Neuronal stem cell (in vitro differentiated cells): ENCODE results near the gene CDH20.

Source experiments
- DNase-seq: peaks from one replicate; pipeline ENCODE4 v3.0.0-alpha.2; 2013; ENCODE audit warnings: low spot score
- H2AFZ ChIP-seq: one replicate; pipeline ENCODE4 v1.6.1; 2013; ENCODE audit warnings: mild to moderate bottlenecking, low read length, inconsistent platforms
- H2AK5ac ChIP-seq: 2 replicates; pipeline ENCODE4 v1.6.1; 2013; ENCODE audit warnings: low read depth, mild to moderate bottlenecking, inconsistent platforms, low read length, moderate library complexity, mixed read lengths
- H2BK120ac ChIP-seq: 2 replicates; pipeline ENCODE4 v1.6.1; 2013; ENCODE audit warnings: low read depth, mild to moderate bottlenecking, inconsistent platforms, low read length, moderate library complexity, mixed read lengths
- H2BK12ac ChIP-seq: one replicate; pipeline ENCODE4 v1.6.1; 2013; ENCODE audit warnings: low read length, inconsistent platforms
- H2BK15ac ChIP-seq: 2 replicates; pipeline ENCODE4 v1.6.1; 2013; ENCODE audit warnings: mild to moderate bottlenecking, low read length, inconsistent platforms, mixed read lengths
- H2BK5ac ChIP-seq: one replicate; pipeline ENCODE4 v1.6.1; 2013; ENCODE audit warnings: inconsistent platforms, mild to moderate bottlenecking, low read length, moderate library complexity
- H3K14ac ChIP-seq: one replicate; pipeline ENCODE4 v1.6.1; 2013; ENCODE audit warnings: low read length, inconsistent platforms
- H3K18ac ChIP-seq: 2 replicates; pipeline ENCODE4 v1.6.1; 2013; ENCODE audit warnings: low read length, inconsistent platforms
- H3K23ac ChIP-seq: 2 replicates; pipeline ENCODE4 v1.6.1; 2013; ENCODE audit warnings: low read depth, mild to moderate bottlenecking, mixed read lengths, low read length, inconsistent platforms; ENCODE audit not compliant: poor library complexity
- H3K27ac ChIP-seq: replicated peaks from 3 replicates; pipeline ENCODE4 v1.5.1; 2013; ENCODE audit warnings: low read length, inconsistent platforms
- H3K27me3 ChIP-seq, 3 experiments: 2 replicates each; pipeline ENCODE4 v1.6.1; 2013; ENCODE audit warnings: low read length in 3 of 3, mild to moderate bottlenecking in 2 of 3, inconsistent platforms in 1 of 3, low read depth in 1 of 3, mixed read lengths in 1 of 3, moderate library complexity in 1 of 3; ENCODE audit not compliant: control insufficient read depth in 3 of 3, insufficient read depth in 3 of 3
- H3K36me3 ChIP-seq, 2 donors: replicated peaks in 1 of 2; 2 replicates each; pipeline ENCODE4 v1.6.1; 2013; ENCODE audit warnings: low read length in 2 of 2; ENCODE audit not compliant: control insufficient read depth in 2 of 2, insufficient read depth in 2 of 2
- H3K4ac ChIP-seq: 2 replicates; pipeline ENCODE4 v1.6.1; 2013; ENCODE audit warnings: inconsistent platforms, mild to moderate bottlenecking, low read length, moderate library complexity
- H3K4me1 ChIP-seq, 2 donors: 1 replicate in 1 of 2; 2 replicates in 1 of 2; pipeline ENCODE4 v1.6.1; 2013; ENCODE audit warnings: low read length in 2 of 2, low read depth in 1 of 2; ENCODE audit not compliant: control insufficient read depth in 2 of 2, insufficient read depth in 1 of 2
- H3K4me2 ChIP-seq: one replicate; pipeline ENCODE4 v1.6.1; 2013; ENCODE audit warnings: mild to moderate bottlenecking, low read length, inconsistent platforms; ENCODE audit not compliant: insufficient read depth, poor library complexity, severe bottlenecking
- H3K4me3 ChIP-seq, 2 donors: 2 replicates each; pipeline ENCODE4 v1.5.1; 2013; ENCODE audit warnings: low read length in 2 of 2, mild to moderate bottlenecking in 2 of 2, inconsistent platforms in 1 of 2, moderate library complexity in 1 of 2
- H3K79me1 ChIP-seq: one replicate; pipeline ENCODE4 v1.6.1; 2013; ENCODE audit warnings: low read depth, mild to moderate bottlenecking, inconsistent platforms, low read length, moderate library complexity
- H3K9ac ChIP-seq: one replicate; pipeline ENCODE4 v1.6.1; 2013; ENCODE audit warnings: mild to moderate bottlenecking, low read depth, low read length, inconsistent platforms; ENCODE audit not compliant: poor library complexity
- H3K9me3 ChIP-seq, 2 donors: replicated peaks in 1 of 2; 2 replicates each; pipeline versions ENCODE3 to v1.6.1; 2013; ENCODE audit warnings: low read length in 2 of 2, mild to moderate bottlenecking in 2 of 2, inconsistent platforms in 1 of 2, low read depth in 1 of 2, mixed read lengths in 1 of 2, moderate library complexity in 1 of 2; ENCODE audit not compliant: control insufficient read depth in 2 of 2, insufficient read depth in 1 of 2
- H4K8ac ChIP-seq: one replicate; pipeline ENCODE4 v1.6.1; 2013; ENCODE audit warnings: low read depth, mild to moderate bottlenecking, inconsistent platforms, low read length, moderate library complexity
- H4K91ac ChIP-seq: one replicate; pipeline ENCODE4 v1.6.1; 2013; ENCODE audit warnings: low read length, low read depth, mild to moderate bottlenecking, inconsistent platforms; ENCODE audit not compliant: poor library complexity
- WGBS, 2 donors: extraction: QIAGEN DNeasy Blood & Tissue Kit; methylation state at CpG; one replicate each; pipeline ENCODE4 v1.1.7; 2013; ENCODE audit warnings: missing lambda C conversion rate in 2 of 2, mixed read lengths in 1 of 2; ENCODE audit not compliant: insufficient read length in 2 of 2, insufficient replicate concordance in 1 of 2; ENCODE audit errors: extremely low coverage in 2 of 2; 5-methylcytosine and 5-hydroxymethylcytosine counted together

Gene CDH20

GRCh38 chr18:61572084-61572655 lies 238.9 kb downstream of the CDH20 start:
- Histone ChIP-seq H3K9ac (no peak overlapping the region), H3K4me3 (no peak overlapping the region), H3K27me3 (no peaks in the 10 kb centered on the region), H2AFZ (no peak overlapping the region), H2BK12ac (no peak overlapping the region), H3K27ac (no peak overlapping the region), H3K9me3 (peaks cover 2% of the 10 kb centered on the region in 2 donors), H3K4ac (no peak overlapping the region), H3K79me1 (no peaks in the 10 kb centered on the region), H4K91ac (no peak overlapping the region), H4K8ac (no peak overlapping the region), H3K14ac (no peak overlapping the region), H2BK120ac (no peak overlapping the region), H2AK5ac (no peak overlapping the region), H2BK5ac (no peak overlapping the region), H3K4me2 (no peak overlapping the region), H3K23ac (no peak overlapping the region), H2BK15ac (no peak overlapping the region), H3K4me1 (peaks cover 2 to 7% of the 10 kb centered on the region in 2 donors), H3K36me3 (no peaks in the 10 kb centered on the region), H3K18ac (no peak overlapping the region)
- no CpG with 5 or more reads among the region's 4 CpGs for WGBS, 2 donors
- no peak for DNase-seq

- no peak overlapping the region for H4K8ac ChIP-seq
- no peak overlapping the region for H2BK120ac ChIP-seq
- H3K4me2 ChIP-seq: no peak overlapping the region
- H4K91ac ChIP-seq: no peak overlapping the region
- WGBS, 2 donors: no CpG with 5 or more reads among the region's 1 CpG
- H3K4me1 ChIP-seq: peaks cover 2 to 7% of the 10 kb centered on the region in 2 donors
- H3K4me3 ChIP-seq: no peak overlapping the region
- H2AFZ ChIP-seq: no peak overlapping the region
- H2AK5ac ChIP-seq: no peak overlapping the region
- H3K27me3 ChIP-seq: no peaks in the 10 kb centered on the region
- no peak overlapping the region for H3K18ac ChIP-seq
- H3K9ac ChIP-seq: no peak overlapping the region
- no peak overlapping the region for H3K14ac ChIP-seq
- no peak overlapping the region for H3K4ac ChIP-seq
- no peak overlapping the region for H2BK5ac ChIP-seq
- DNase-seq: no peak
- no peak overlapping the region for H3K27ac ChIP-seq
- H2BK15ac ChIP-seq: no peak overlapping the region
- H3K9me3 ChIP-seq: peaks cover 0 to 2% of the 10 kb centered on the region in 2 donors
- H2BK12ac ChIP-seq: no peak overlapping the region
- no peaks in the 10 kb centered on the region for H3K36me3 ChIP-seq
- no peak overlapping the region for H3K23ac ChIP-seq
- H3K79me1 ChIP-seq: no peaks in the 10 kb centered on the region
These were observed 239.6 kb downstream of the CDH20 start for GRCh38 chr18:61572871-61573270.

GRCh38 chr18:61574665-61575064 lies 241.4 kb downstream of the CDH20 start:
- no peak overlapping the region for H2AK5ac ChIP-seq
- no peak for DNase-seq
- no peak overlapping the region for H3K4ac ChIP-seq
- H3K27ac ChIP-seq: no peak overlapping the region
- H2BK12ac ChIP-seq: no peak overlapping the region
- H2BK15ac ChIP-seq: no peak overlapping the region
- no peak overlapping the region for H3K18ac ChIP-seq
- no peak overlapping the region for H3K4me3 ChIP-seq
- no peak overlapping the region for H4K91ac ChIP-seq
- peaks cover 2 to 7% of the 10 kb centered on the region in 2 donors for H3K4me1 ChIP-seq
- H2BK5ac ChIP-seq: no peak overlapping the region
- no peak overlapping the region for H3K14ac ChIP-seq
- no peaks in the 10 kb centered on the region for H3K27me3 ChIP-seq
- no peak overlapping the region for H4K8ac ChIP-seq
- H3K9ac ChIP-seq: no peak overlapping the region
- H3K36me3 ChIP-seq: no peaks in the 10 kb centered on the region
- H2BK120ac ChIP-seq: no peak overlapping the region
- no peak overlapping the region for H3K4me2 ChIP-seq
- H3K79me1 ChIP-seq: no peaks in the 10 kb centered on the region
- H3K23ac ChIP-seq: no peak overlapping the region
- H3K9me3 ChIP-seq: peaks cover 0 to 2% of the 10 kb centered on the region in 2 donors
- no peak overlapping the region for H2AFZ ChIP-seq

GRCh38 chr18:61575419-61575818 lies 242.2 kb downstream of the CDH20 start:
- H3K27ac ChIP-seq: no peak overlapping the region
- H3K18ac ChIP-seq: no peak overlapping the region
- H2AK5ac ChIP-seq: no peak overlapping the region
- no peak overlapping the region for H2BK5ac ChIP-seq
- H2BK120ac ChIP-seq: no peak overlapping the region
- no peak overlapping the region for H3K4me2 ChIP-seq
- no peak overlapping the region for H3K23ac ChIP-seq
- H2BK12ac ChIP-seq: no peak overlapping the region
- H3K4ac ChIP-seq: no peak overlapping the region
- no peak for DNase-seq
- no peaks in the 10 kb centered on the region for H3K27me3 ChIP-seq
- H3K4me1 ChIP-seq: peaks cover 2 to 7% of the 10 kb centered on the region in 2 donors
- H3K36me3 ChIP-seq: no peaks in the 10 kb centered on the region
- H3K4me3 ChIP-seq: no peak overlapping the region
- no peak overlapping the region for H2AFZ ChIP-seq
- no peaks in the 10 kb centered on the region for H3K79me1 ChIP-seq
- no peak overlapping the region for H2BK15ac ChIP-seq
- no CpG with 5 or more reads among the region's 3 CpGs for WGBS, 2 donors
- no peak overlapping the region for H3K9ac ChIP-seq
- H3K14ac ChIP-seq: no peak overlapping the region
- no peak overlapping the region for H4K91ac ChIP-seq
- no peak overlapping the region for H4K8ac ChIP-seq
- peaks cover 0 to 2% of the 10 kb centered on the region in 2 donors for H3K9me3 ChIP-seq
